Activated CD4-positive, alpha-beta T cell treated with anti-CD3 and anti-CD28 coated beads, Interleukin-2, Interleukin-6, amounts not matched to agents 100 ng/mL and 50 ng/mL, durations not matched to agents 16 hours and 8 hours (primary cell): ENCODE measurements around the gene BMP6.
"Not testable (repeated sequence)": the region's sequence is repeated elsewhere in the genome, so short reads cannot be mapped to it uniquely, and the experiment has no call there.

Source experiments
- DNase-seq: peaks from one replicate; pipeline ENCODE4 v3.0.0-alpha.2; 2020

The BMP6 gene

DNA sequence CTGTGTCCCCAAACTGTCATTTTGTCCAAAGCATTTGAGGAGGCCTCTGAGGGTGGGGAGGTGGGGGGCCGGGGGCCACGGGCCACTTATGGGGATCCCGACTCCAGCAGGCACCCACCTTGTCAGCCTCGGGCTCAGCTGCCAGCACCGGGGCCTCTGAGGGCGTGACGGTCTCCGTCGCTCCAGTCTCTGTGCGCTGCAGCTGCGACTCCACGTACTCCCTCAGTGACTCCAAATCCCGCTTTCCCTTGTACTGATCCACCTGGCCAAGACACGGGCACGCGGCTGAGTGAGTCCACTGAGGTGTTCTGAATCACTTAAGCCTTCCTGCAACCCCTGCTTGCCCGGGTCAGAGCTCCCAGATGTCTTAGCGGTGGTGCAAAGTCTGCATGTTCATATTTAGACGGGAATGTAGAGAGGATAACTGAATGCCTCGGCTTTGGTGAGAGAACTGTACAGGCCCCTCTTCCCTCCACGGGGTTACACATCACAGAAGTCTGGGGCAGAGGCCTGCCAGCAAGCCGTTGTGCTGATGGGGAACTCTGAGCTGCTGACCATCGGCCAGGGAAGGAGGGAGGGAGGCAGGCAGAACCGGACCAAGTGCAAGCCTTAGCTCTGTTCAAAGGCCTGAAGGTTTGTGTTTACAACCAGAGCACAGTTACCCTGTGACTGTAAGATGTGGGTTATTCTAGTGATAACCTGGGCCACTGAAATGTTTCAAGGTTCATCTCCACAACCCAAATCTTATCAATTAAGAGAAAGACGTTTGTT, 162.9 kb downstream of the BMP6 start:
- DNase-seq = no peak

DNA sequence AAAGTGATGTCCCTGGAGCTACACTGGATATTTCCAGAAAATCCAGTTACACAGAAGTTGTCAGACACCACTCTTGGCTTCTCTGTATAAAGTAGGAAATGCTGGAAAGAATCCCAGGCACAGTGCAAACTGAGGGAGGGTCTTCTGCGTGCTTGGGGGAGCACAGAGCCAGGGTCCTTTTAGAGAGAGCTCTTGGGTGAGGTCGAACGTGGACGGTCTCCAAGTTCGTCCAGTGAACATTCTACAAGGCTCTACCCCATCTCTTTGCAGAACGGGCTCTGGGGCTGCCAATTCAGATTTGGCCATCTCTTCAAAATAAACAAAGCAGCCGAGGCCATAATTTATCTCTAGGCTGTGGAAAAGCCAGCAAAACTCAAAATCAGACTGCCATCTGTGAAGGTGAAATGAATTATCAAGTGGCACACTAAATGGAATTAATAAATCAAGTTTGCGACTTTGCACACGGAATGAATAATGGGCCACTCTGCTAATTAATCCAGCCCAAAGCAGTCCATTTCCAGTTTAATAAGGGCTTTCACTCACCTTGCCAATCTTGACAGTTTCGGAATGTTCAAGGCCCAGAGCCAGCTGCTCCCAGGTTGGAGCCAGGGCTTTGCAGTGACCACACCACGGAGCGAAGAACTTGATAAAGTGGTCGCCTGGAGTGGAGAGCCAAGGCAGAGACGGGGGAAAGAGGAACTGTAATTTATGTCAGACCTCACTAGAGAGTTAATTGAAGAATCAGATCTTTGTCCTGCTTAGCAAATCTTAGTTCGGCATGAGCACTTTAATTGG, 165.4 kb downstream of the BMP6 start:
- no peak for DNase-seq

DNA sequence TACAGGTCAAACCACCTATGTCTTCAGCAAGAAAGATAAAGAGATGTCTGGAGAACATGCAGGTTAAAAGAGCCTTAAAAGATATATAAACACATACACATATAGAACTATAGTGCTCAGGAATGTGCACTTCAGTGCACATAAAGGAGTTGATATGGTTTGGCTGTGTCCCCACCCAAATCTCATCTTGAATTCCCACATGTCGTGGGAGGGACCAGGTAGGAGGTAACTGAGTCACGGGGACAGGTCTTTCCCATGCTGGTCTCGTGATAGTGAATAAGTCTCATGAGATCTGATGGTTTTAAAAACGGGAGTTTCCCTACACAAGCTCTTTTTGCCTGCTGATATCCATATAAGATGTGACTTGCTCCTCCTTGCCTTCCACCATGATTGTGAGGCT, 166.5 kb downstream of the BMP6 start:
- not testable (repeated sequence) for DNase-seq

DNA sequence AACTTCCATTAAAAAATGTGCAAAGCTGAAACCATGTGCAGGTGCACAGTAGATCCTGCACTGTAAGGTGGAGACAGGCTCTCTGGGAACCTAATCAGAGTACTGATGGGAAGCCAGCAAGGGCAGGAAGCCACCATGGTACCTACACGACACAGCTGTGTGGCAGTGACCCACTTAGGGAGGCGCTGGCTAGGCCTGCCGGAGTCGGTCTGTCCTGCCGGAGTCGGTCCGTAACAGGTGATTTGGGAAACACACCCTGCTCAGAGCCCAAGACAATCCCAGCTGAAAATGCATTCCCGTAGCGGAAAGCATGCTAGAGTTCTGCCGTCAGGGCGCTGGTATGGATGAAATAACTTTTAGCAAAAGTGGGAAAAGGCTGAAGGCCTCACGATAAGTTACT, 167.4 kb downstream of the BMP6 start:
- DNase-seq = no peak

DNA sequence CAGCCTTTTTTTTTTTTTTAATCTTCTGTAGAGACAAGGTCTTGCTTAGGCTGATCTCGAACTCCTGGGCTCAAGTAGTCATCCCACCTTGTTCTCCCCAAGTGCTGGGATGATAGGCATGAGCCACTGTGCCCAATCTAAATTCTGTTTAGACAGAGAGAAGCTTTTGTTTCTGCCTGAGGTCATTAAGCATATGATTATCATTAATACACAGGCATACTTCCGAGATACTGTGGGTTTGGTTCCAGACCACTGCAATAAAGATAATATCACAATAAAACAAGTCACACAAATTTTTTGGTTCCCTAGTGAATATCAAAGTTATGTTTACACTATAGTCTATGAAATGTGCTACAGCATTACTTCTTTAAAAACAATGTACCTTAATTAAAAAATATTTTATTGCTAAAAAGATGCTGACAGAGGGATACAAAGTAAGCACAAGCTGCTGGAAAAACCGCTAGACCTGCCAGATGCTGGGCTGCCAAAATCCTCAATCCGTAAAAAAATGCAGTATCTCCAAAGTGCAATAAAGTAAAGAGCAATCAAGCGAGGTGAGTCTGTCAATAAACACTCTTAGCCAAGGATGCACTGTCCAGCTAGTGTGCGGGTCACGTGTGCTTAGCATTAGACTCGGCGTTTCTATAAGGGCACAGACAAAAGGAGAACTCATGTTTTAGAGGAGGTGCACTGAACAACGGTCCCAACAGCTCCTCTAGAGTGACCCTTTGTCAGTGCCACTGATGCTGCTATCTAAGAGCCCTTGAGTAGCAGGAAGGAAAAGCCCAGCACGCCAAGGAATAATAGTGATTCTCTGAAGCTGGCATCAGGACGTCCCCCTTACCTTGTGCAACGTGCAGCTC, 168.6 kb downstream of the BMP6 start:
- DNase-seq = no peak

DNA sequence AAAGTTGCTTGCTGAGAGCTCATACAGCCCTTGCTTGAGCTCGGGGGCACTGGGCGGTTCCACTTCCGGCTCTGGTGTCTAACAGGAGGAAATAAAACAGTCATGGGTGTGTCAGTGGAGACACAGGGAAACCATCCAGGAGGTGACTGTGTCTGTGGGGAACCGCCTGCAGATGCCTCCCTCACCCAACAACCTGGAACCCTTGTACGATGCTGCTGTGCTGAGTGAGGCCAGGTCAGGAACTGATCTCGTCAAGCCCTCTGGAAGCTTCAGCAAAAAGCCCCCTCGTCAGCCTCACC, 169.2 kb downstream of the BMP6 start:
- no peak for DNase-seq

DNA sequence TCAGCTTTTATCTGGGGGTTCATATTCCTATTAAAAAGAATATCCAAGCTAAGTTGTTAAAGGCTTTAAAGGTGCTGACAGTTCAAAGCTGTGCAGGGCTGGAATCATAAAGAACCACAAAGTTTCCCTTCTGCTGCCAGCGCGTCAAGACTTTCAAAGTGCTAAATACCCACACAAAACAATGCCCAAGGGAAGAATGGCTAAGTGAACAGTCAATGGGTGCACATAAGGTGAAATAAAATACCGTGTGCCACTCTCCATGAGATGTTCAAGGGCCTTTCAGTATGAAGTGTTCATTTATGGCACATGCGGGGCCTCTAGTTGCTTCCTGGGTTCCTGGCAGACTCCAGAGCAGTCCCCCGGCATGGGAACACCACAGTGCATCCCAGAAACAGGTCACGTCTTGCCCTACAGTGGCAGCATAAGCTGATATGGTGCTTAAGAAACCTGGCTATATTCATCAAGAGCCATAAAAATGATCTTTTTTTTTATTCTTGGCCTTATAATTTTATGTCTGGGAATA, 170.6 kb downstream of the BMP6 start:
- DNase-seq = no peak

DNA sequence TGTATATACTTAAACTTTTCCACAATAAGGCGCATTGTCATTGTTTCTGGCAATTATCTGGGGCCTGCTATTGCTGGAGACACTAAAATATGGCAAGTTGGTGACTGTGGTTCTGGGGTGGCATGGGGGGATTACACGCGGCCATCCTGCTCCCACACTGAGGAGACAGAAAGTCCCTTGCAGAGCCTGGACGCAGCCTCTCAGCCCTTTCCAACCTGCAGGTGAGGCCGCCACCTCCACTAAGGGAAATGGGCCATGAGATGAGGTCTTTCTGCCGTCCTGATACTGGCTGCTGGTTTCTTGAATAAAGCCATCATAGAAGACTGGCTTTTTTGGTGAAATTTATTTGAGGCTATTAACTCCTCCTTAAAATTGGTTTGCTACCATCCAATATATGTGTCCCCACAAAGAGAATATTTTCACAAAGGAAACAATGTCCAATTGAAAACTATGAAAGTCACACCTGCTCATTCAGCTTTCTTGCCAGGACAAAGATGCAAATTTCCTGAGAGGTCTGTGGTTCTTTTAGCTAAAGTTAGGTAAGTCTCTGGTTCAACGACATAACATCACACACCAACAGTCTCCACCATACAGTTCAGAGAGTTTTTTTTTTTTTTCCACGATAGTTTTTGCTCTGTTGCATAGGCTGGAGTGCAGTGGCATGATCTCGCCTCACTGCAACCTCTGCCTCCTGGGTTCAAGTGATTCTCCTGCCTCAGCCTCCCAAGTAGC, 171.7 kb downstream of the BMP6 start:
- no peak for DNase-seq

DNA sequence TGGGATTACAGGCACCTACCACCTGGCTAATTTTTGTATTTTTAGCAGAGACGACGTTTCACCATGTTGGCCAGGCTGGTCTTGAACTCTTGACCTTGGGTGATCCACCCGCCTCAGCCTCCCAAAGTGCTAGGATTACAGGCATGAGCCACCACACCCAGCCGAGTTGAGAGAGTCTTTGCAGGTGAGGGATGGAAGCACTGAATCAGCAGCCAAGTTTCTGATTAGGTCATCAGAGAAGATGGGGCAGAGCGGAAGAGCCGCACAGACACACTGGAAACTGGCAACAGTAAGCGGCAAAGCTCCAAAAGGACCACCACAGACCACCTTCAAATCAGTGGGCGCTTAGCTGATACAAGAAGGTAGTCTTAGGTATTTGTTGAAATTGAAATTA, 172.3 kb downstream of the BMP6 start:
- not testable (repeated sequence) for DNase-seq

DNA sequence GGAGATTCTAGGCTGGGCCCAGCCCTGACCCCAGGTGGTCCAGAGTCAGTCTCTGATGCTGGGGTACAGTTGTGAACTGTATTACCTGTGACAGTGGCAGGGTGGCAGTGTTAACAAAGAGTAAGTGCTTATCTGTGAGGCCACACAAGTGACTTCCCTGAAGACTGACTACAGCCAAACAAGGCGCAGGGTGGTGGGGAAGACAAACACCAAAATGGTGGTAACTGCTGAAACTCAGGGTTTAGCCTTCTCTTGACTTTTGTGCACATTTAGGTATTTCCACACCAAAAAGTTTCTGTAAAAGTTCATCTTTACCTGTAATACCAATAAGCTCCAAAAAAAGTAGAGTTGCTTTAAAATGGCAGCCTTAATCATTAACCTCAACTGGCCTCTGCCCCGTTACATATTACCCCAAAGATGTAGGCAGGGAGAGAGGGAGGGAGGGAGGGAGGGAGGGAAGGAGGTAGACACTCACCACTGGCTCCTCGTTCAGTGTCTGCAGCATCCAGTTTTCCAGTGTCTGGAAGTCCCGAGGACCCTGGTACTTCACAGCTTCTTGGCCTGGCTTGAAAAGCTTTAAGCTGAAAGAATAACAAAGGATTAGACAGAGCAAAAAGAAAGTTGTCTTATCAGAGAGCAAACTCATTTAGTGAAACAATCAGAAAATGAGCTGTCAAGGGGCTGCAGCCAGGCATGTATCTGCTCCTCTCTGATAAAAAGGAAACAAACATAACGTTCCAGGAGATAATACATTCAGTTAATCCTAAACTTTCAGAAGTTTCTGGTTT, 173.4 kb downstream of the BMP6 start:
- no peak for DNase-seq

DNA sequence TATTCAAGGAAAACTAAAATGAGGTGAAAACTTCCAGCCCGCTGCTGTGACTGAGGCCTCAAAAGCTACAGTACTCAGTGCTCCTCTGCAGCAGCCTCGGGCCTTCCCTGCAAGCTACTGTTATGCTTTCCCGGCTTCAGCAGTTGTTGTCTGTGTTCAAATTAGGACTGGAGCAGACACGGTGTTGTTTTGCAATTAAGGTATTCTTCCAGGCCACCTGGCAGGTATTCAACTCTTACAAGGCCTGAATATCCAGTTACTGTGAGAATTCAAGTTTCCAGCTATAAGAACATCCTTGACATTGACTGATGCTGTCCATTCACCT, 174.0 kb downstream of the BMP6 start:
- DNase-seq = no peak

DNA sequence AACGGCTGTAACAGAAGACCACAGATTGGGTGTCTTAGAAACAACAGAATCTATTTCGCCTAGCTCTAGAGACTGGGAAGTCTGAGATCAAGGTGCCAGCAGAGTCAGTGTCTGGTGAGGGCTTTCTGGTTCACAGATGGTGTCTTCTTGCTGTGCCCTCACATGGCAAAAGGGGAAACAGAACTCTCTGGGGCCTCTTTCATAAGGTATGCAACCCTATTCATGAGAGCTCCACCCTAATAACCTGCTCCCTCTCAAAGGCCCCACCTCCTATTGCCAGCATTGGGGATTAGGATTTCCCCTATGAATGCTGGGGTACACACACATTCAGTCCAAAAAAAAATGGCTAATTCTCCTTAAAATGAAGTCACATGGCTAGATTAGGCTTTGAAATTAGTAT, 174.7 kb downstream of the BMP6 start:
- no peak for DNase-seq

DNA sequence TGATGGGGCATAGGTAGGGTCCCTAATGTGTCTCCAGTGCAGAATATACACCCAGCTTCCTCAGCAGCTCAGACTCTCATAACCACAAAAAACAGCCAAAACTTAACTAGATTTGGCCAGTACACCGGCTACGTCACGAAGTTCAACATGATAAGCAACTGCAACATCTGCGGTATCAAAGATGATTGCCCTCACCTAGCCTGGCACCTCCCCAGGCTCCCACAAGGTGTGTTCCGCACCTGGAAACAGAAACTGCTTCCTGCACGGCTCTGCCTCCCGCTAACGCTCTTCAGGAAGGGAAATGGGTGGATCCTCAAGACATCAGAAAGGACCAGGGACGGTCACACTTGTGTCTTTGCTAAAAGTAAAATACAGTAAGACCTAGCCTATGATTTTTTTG, 175.2 kb downstream of the BMP6 start:
- no peak for DNase-seq

DNA sequence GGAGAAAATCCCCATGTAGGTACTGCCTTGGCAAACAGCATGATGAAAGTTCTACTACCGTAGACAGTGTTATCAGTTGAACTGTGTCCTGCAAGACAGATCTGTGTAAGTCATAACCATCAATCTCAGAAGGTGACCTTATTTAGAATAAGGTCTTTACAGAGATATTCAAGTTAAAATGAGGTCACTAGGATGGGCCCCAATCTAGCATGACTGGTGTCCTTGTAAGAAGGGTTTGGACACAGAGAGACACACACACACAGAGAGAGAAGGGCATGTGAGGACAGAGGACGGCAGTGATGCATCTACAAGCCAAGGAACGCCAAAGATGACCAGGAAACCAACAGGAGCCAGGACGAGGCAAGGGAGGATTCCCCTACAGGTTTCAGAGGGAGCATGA, 175.9 kb downstream of the BMP6 start:
- DNase-seq = no peak

DNA sequence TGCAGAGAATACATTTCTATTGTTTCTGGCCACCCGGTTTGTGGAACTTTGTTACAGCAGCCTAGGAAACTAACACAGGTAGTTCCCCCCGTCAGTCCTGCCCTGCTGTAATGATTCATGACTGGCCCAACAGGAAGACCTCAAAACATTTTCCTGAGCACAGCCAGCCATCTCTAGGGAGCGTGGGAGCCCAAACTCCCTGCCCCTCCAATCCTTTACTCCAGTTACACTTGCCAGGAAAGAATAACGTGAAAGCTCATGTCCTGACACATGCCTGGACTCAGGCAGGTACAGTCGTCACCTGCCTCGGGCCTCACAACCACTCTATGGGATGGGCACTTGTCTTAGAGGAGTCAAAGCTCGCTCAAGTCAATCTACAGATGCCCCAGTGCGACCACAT, 176.3 kb downstream of the BMP6 start:
- DNase-seq = no peak

DNA sequence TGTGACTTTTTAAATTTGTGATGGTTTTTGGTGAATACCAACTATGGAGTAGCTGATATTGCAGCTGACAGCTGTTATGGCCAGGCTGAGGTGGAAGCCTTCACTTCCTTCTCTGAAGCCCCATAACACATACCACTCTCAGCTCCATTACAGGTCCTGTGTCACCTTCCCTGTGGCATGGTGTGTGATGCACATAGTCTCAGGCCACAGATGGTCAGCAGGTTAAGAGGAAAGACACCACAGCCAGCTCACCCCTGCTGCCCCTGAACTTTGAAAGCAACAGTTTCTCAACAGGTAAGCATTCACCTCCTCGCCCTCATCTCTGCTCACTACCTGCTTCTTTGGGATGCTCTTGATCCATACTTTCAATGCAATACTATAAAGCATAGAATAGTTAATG, 177.0 kb downstream of the BMP6 start:
- DNase-seq = no peak

DNA sequence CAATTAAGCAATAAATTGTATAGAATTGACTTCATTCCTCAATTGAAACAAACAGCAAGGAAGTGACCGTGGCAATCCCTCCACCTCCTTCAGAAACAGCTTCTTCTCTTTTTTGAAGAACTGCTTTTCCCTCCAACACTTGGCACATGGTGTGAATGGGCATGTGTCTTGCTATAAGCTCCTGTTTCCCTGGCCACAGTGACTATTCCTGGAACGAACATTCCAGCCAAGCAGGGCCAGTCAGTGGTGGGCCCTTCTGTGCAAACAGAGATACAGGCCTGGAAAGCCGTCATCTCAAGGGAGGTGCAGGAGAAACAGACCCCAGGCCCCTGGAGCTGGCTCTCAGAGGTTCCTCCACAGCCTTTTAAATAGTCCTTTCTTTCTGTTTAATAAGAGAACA, 177.8 kb downstream of the BMP6 start:
- DNase-seq = no peak

DNA sequence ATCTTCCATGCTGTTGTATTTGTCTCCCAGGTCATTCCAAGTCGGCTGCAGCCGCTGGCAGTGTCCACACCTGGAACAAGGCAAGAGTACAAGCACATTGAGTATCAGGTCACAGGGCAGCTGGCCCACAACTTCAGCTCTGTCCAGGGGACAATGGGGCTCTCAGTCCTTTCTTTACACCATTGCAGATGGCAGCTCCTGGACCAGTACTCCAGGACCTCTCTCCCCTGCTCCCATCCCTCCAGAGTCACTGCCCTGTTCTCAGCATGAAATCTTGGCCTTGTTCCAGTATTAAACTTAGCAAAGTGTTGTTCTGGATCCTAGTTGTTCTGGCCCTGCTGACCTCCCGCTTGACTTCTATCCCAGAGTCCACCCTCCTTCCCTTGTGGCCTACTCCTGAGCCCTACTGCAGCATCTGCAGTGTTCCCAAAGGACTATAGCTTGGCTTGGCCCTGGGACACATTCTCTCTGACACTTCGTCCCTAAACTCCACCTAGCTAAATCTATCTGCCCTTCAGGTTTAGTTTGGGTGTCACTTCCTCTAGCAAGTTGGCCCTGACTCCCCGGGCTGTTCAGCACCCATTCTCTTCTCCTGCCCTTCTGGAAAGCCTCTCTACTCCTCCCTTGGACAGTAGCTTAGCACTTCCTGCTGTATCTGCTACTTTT, 178.9 kb downstream of the BMP6 start:
- no peak for DNase-seq

DNA sequence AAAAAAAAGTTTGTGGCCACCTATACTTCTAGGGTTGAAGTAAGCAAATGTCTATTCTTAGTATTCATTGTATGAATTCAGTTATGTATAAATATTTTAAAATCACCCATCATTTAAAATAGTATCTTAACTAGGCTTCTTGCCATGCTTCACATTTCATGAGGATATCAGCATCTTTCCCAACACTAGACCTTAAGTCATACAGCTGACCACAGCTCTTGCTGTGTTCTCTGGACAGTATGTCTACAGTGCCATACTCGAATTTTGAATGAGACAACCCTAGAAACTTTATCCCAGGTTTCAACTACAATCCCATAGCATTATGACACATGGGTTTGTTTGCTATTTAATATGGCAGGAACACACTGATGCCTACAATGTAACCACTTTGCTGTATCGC, 179.5 kb downstream of the BMP6 start:
- DNase-seq = no peak

DNA sequence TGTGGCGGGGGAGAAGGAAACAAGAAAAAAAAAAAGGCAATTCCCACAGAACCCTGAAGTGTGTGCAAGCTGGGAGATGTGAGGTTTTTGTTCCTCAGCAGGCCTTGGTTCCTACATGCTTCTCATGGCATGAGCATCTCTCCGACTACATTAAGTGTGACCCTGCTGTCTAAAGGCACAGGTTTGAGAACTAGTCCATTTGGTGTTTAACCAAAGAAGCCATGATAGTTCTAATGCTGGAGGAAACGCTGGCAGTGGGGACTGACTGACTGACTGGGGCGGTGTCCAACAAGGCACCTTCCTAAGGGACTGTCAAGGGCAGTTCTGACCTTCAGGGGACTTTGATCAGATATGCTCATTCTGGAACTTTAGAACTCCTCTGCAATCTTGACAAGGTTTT, 180.8 kb downstream of the BMP6 start:
- DNase-seq = no peak

DNA sequence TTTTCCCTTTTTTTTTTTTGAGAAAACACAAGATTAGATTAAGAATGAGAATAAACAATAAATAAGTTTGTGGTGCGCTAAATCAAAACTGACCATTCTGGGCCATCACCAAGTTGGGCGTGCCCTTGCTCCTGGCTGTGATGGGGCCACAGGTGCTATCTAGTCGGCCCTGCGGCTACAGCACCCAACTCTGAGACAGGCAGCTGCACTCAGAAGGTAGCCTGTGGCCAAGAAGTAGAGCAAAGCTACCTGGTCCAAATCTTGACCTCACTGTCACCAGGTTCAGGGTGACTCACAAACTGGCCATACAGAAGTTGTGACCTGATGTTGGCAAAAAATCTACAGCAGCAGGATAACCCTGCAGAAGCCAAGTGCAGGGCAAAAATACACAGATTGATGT, 181.3 kb downstream of the BMP6 start:
- no peak for DNase-seq
